Right lobe of liver (tissue), 6 donors: ENCODE results near the gene SLC37A1. TPM values are rescaled to one million over a fixed set of nuclear protein-coding genes. Genes with fewer than 3 reads are reported as not detected.
A peak's percentile ranks its signal among the peaks of the same experiment; 100 is the strongest.

Source experiments
- ATAC-seq, 4 donors: fragments of 200-7000 bp; cut with Tn5 transposase; one replicate each; pipeline ENCODE4 v1.9.1; 2020; ENCODE audit warnings: mild to moderate bottlenecking in 4 of 4, moderate library complexity in 4 of 4
- DNase-seq, 3 donors: peaks; one replicate each; pipeline ENCODE4 v3.0.0-alpha.2; 2020
- H3K27ac ChIP-seq, 3 donors: fragments of 200-600 bp; one replicate each; pipeline ENCODE4 v1.8.0; 2022
- H3K27me3 ChIP-seq, 2 donors: fragments of 200-600 bp; one replicate each; pipeline ENCODE4 v1.8.0; 2022
- H3K36me3 ChIP-seq, 4 donors: fragments of 200-600 bp; sonication (generic) in 1 of 4; one replicate each; pipeline versions ENCODE4 v1.5.1 to v1.8.0; 2017 to 2022; ENCODE audit warnings: control low read depth in 1 of 4
- H3K4me1 ChIP-seq, 4 donors: fragments of 200-600 bp; sonication (generic) in 1 of 4; one replicate each; pipeline versions ENCODE4 v1.5.1 to v1.8.0; 2017 to 2022; ENCODE audit warnings: control low read depth in 1 of 4
- H3K4me3 ChIP-seq, 3 donors: fragments of 200-600 bp; one replicate each; pipeline ENCODE4 v1.8.0; 2022
- H3K9me3 ChIP-seq, 4 donors: fragments of 200-600 bp; sonication (generic) in 1 of 4; one replicate each; pipeline versions ENCODE4 v1.5.1 to v1.8.0; 2017 to 2022; ENCODE audit warnings: control low read depth in 1 of 4
- POLR2A ChIP-seq: fragments of 450-650 bp; IDR thresholded peaks from one replicate; pipeline ENCODE4 v1.6.1; 2017; ENCODE audit warnings: antibody characterized with exemption, mild to moderate bottlenecking
- WGBS: methylation state at CpG from one replicate; pipeline ENCODE4 v1.1.6; 2018; ENCODE audit warnings: low coverage, low lambda C conversion rate; ENCODE audit not compliant: insufficient coverage; ENCODE audit errors: missing lambda C conversion rate; 5-methylcytosine and 5-hydroxymethylcytosine counted together
- intact Hi-C, 2 donors: fragments of 100-400 bp; cut with DNase I; formaldehyde crosslinking; loops; one replicate each; pipeline versions ENCODE4 v1.11.2 to v1.14.1; 2022
- total RNA-seq, 6 experiments: library from RNA; depleted of rRNA in 2 of 6; stranded (reverse); fragments of >200 nt in 2 of 6; fragmentation: NEBNext Ultra II Directional in 3 of 6; extraction: Animal tissue kit (Norgen Biotek cat#: 25700) in 3 of 6; gene quantifications; one replicate each; pipeline versions ENCODE4 v1.1.0 to v1.2.4, GENCODE V29; 2016 to 2023
- TF ChIP-seq, protein P1 (sequence below), 4 donors: fragments of 200-600 bp in 3 of 4; fragments of 450-650 bp in 1 of 4; IDR thresholded peaks; one replicate each; pipeline versions ENCODE4 v1.5.1 to v1.8.0; 2016 to 2022; ENCODE audit warnings: antibody characterized with exemption in 4 of 4, mild to moderate bottlenecking in 2 of 4
- donor health status: DM: no; HTN: yes; CAD: no.
- donor health status: DM: no; HTN: no; CAD: no.
- donor health status: DM: no; HTN: no; CAD: no.
- donor health status: DM: no; HTN: yes; CAD: no.
- donor health status: DM: no; HTN: yes; CAD: no.

The SLC37A1 gene
- total RNA-seq, 6 experiments from 2014 or later = 2.5 to 10.8 (median 6.2) TPM

DNA sequence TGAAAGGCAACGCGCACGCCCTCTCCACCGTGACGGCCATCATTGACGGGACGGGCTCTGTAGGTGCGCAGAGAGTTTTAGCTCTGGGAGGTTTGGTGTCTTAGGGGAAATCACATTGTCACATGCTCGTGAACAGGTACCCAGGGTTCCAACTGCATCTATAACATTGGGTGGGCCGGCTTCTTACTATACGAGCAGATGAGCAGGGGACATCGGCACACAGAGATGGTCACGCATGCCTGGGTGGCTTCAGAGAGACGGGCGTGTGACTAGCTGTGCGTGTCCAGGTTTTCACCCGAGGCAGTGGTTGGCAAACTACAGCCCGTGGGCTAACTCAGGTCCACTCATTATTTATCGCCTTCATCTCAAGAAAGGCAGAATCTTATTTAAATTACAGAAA, 54.7 kb downstream of the SLC37A1 start:
- intact Hi-C loops = no loop called here
- 97% methylated on average over 14 of the region's 19 CpGs for WGBS
- H3K4me1 ChIP-seq = no peaks in the 10 kb centered on the region
- DNase-seq (peak in 1 of 3 donors; percentile 36), ATAC-seq (no peak)
- H3K4me3 ChIP-seq = no peak overlapping the region
- H3K36me3 ChIP-seq = peaks cover 0 to 6% (median 0%) of the 10 kb centered on the region in 4 donors
- H3K27me3 ChIP-seq = no peaks in the 10 kb centered on the region
- TF ChIP-seq, protein P1, sequence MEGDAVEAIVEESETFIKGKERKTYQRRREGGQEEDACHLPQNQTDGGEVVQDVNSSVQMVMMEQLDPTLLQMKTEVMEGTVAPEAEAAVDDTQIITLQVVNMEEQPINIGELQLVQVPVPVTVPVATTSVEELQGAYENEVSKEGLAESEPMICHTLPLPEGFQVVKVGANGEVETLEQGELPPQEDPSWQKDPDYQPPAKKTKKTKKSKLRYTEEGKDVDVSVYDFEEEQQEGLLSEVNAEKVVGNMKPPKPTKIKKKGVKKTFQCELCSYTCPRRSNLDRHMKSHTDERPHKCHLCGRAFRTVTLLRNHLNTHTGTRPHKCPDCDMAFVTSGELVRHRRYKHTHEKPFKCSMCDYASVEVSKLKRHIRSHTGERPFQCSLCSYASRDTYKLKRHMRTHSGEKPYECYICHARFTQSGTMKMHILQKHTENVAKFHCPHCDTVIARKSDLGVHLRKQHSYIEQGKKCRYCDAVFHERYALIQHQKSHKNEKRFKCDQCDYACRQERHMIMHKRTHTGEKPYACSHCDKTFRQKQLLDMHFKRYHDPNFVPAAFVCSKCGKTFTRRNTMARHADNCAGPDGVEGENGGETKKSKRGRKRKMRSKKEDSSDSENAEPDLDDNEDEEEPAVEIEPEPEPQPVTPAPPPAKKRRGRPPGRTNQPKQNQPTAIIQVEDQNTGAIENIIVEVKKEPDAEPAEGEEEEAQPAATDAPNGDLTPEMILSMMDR (IDR thresholded peaks at IDR 0.05) = no peak
- TF ChIP-seq POLR2A = no peak
- no peak overlapping the region for H3K27ac ChIP-seq
- H3K9me3 ChIP-seq = no peaks in the 10 kb centered on the region

DNA sequence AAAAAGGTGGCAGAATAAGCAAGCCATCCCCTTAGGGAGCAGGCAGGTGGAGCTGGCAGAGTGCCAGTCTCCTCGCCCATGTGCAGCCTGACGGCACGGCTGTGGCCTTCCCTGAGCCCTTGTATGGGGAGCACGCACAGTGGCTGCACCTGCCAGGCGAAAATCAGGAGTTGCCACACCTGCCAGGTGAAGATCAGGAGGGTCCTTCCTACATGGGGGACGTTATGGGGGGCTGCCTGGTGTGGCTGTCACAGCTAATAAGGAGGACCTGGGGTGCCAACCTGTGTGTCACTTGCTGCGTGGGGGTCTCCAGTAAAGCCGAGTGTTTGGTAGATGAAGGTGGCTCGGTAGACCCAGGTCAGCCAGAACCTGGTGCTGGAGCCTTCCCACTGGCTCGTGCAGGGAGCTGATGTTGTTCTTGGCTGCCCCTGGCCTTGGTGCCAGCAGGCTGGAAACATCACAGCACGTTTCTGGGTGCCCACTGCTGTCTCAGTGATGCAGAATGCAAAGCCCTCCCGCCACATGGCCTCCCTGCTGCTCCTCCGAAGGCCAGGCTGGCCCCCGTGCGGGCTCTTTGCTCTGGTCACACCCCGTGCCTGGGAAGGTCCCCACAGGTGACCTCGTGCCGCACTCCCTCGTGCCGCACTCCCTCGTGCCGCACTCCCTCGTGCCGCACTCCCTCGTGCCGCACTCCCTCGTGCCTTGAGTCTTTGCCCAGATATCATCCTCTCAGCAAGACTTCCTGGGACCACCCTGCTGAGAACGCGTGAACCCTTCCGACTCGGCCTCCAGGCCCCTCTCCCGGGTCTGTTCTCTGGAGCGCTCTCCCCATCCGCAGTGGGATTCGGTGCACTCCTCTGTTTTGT, 55.4 kb downstream of the SLC37A1 start:
- TF ChIP-seq, protein P1 (IDR thresholded peaks at IDR 0.05) = no peak
- no peak for TF ChIP-seq POLR2A
- WGBS = 100% methylated on average over 1 of the region's 35 CpGs
- no peaks in the 10 kb centered on the region for H3K27me3 ChIP-seq
- H3K36me3 ChIP-seq = peaks cover 0 to 6% (median 0%) of the 10 kb centered on the region in 4 donors
- no peak overlapping the region for H3K4me3 ChIP-seq
- no peak overlapping the region for H3K27ac ChIP-seq
- DNase-seq (peak; percentile 15 to 54 (median 38)), ATAC-seq (no peak)
- no peaks in the 10 kb centered on the region for H3K4me1 ChIP-seq
- intact Hi-C loops = no loop called here
- no peaks in the 10 kb centered on the region for H3K9me3 ChIP-seq

DNA sequence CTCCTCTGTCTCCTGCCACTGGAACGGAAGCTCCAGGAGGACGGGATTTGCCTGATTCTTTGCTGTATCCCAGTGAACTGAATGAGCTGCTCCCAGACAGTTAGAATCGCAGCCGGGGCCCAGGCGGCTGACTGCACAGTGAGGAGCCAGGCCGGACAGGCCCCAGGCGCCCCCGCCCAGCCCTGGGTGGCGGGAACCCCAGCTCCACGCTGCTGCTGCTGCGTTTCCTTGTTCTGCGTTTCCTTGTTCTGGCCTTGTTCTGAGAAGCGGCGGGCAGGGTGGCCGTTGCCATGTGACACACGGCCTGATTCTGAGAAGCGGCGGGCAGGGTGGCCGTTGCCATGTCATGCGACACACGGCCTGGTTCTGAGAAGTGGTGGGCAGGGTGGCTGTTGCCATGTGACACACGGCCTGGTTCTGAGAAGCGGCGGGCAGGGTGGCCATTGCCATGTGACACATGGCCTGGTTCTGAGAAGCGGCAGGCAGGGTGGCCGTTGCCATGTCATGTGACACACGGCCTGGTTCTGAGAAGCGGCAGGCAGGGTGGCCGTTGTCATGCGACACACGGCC, 56.2 kb downstream of the SLC37A1 start:
- DNase-seq (peak; percentile 12 to 60 (median 46)), ATAC-seq (peak in 3 of 4 donors; percentile 24 to 72 (median 32))
- TF ChIP-seq POLR2A = no peak
- TF ChIP-seq, protein P1 (IDR thresholded peaks at IDR 0.05) = no peak
- H3K27me3 ChIP-seq = no peaks in the 10 kb centered on the region
- intact Hi-C loops = no loop called here
- WGBS = 40% methylated on average over 6 of the region's 31 CpGs
- peaks cover 0 to 6% (median 0%) of the 10 kb centered on the region in 4 donors for H3K36me3 ChIP-seq
- H3K4me3 ChIP-seq = no peak overlapping the region
- no peaks in the 10 kb centered on the region for H3K9me3 ChIP-seq
- no peaks in the 10 kb centered on the region for H3K4me1 ChIP-seq
- no peak overlapping the region for H3K27ac ChIP-seq

DNA sequence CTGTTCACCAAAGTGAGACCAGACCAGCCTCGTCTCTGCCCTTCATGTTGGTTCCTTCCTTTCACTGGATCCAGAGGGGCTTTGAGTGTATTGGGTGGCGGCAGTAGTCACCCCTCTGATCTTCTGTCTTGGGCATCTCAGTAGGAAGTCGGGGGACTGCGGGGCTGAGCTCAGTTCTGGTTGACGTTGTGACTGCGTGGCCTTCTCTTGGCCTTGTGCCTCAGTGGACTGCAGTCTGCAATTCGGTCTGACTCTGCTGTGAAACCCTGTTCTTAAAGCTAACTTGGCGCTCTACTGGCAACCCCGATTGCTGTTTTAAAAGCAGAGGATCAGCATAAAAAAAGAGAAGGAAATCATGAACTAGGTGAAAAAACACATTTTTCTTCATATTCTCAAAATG, 56.7 kb downstream of the SLC37A1 start:
- Histone ChIP-seq H3K4me3 (no peak overlapping the region), H3K27ac (no peak overlapping the region), H3K4me1 (no peaks in the 10 kb centered on the region), H3K27me3 (no peaks in the 10 kb centered on the region), H3K36me3 (peaks cover 0 to 6% (median 0%) of the 10 kb centered on the region in 4 donors), H3K9me3 (no peaks in the 10 kb centered on the region)
- WGBS = 65% methylated on average over 4 of the region's 9 CpGs
- peak; percentile 16 to 49 (median 36) for DNase-seq
- peak in 3 of 4 donors; percentile 23 to 54 (median 30) for ATAC-seq
- TF ChIP-seq, protein P1 (IDR thresholded peaks at IDR 0.05) = no peak
- no peak for TF ChIP-seq POLR2A
- intact Hi-C loops = no loop called here
